HG02970 (cell line): ENCODE results near the gene XAGE1B.
"Not testable (repeated sequence)": the region's sequence is repeated elsewhere in the genome, so short reads cannot be mapped to it uniquely, and the experiment has no call there.

Experiments
- ATAC-seq: cut with Tn5 transposase; IDR thresholded peaks from one replicate; pipeline ENCODE4 v1.9.1; 2021; ENCODE audit warnings: mild to moderate bottlenecking, moderate library complexity, moderate number of reproducible peaks; ENCODE audit not compliant: unreplicated experiment, low FRiP score

XAGE1B gene

GRCh38 chrX:52516987-52517325, at the start of gene XAGE1B:
XAGE1B (minus strand) TSS chrX:52517063; CDS start chrX:52515527, 1,536 bp downstream.
- ATAC-seq = not testable (repeated sequence)

- no peak for ATAC-seq
Measured at GRCh38 chrX:52563105-52563504, 46.2 kb upstream of the XAGE1B start.

- no peak for ATAC-seq
Measured at GRCh38 chrX:52558140-52558539, 41.3 kb upstream of the XAGE1B start.

- no peak for ATAC-seq
Measured at GRCh38 chrX:52556741-52557140, 39.9 kb upstream of the XAGE1B start.

- no peak for ATAC-seq
Measured at GRCh38 chrX:52553995-52554642, 37.3 kb upstream of the XAGE1B start.

- ATAC-seq = not testable (repeated sequence)
Measured at GRCh38 chrX:52548769-52549168, 31.9 kb upstream of the XAGE1B start.

- ATAC-seq = no peak
Measured at GRCh38 chrX:52544147-52544840, 27.4 kb upstream of the XAGE1B start.

- no peak for ATAC-seq
Measured at GRCh38 chrX:52542311-52542710, 25.4 kb upstream of the XAGE1B start.

- ATAC-seq = not testable (repeated sequence)
Measured at GRCh38 chrX:52541051-52541450, 24.2 kb upstream of the XAGE1B start.

- ATAC-seq = not testable (repeated sequence)
Measured at GRCh38 chrX:52516110-52516986, 515 bp downstream of the XAGE1B start.

GRCh38 chrX:52511126-52511525, 5.7 kb downstream of the XAGE1B start:
- ATAC-seq = not testable (repeated sequence)

GRCh38 chrX:52509916-52510315, 6.9 kb downstream of the XAGE1B start:
- no peak for ATAC-seq

GRCh38 chrX:52507331-52507730, 9.5 kb downstream of the XAGE1B start:
- no peak for ATAC-seq

- no peak for ATAC-seq
Measured at GRCh38 chrX:52504551-52504950, 12.3 kb downstream of the XAGE1B start.

GRCh38 chrX:52501362-52501761, 15.5 kb downstream of the XAGE1B start:
- not testable (repeated sequence) for ATAC-seq

- ATAC-seq = not testable (repeated sequence)
Measured at GRCh38 chrX:52496419-52496772, 20.5 kb downstream of the XAGE1B start.

- ATAC-seq = not testable (repeated sequence)
Measured at GRCh38 chrX:52495545-52496418, 21.1 kb downstream of the XAGE1B start, which contains the start of gene XAGE1A. XAGE1A (plus strand) TSS chrX:52495808; CDS start chrX:52497362, 1,554 bp downstream.

- not testable (repeated sequence) for ATAC-seq
Measured at GRCh38 chrX:52471301-52471700, 45.6 kb downstream of the XAGE1B start.
